Measurements from ENCODE around the gene PIP5K1A. TPM values are rescaled to one million over a fixed set of nuclear protein-coding genes. Genes with fewer than 3 reads are reported as not detected.
"Not testable (repeated sequence)": the region's sequence is repeated elsewhere in the genome, so short reads cannot be mapped to it uniquely, and the experiment has no call there.

The PIP5K1A gene
- total RNA-seq, 1 donor from 2014 or later = 70.5 TPM

DNA sequence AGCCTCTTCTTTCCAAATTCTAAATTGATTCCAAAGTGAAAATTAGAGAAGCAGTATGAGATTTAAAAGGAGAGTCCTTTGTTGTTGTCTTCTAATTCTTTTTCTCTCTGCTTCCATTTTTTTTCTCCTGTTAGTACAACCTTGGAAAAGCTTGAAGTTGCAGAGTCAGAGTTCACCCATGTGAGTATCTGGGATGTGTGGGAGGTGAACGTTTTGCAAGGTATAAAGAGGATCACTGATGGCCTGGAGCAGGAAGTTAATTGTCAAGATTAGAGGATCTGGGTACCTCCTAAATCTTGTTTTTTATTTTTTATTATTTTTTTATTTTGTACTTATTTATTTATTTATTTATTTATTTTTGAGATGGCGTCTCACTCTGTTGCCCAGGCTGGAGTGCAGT is 48.4 kb downstream of the PIP5K1A start:
- FAIRE-seq (no peak), DNase-seq (ENCODE audit: low spot score in 2 of 2) (no peak)

DNA sequence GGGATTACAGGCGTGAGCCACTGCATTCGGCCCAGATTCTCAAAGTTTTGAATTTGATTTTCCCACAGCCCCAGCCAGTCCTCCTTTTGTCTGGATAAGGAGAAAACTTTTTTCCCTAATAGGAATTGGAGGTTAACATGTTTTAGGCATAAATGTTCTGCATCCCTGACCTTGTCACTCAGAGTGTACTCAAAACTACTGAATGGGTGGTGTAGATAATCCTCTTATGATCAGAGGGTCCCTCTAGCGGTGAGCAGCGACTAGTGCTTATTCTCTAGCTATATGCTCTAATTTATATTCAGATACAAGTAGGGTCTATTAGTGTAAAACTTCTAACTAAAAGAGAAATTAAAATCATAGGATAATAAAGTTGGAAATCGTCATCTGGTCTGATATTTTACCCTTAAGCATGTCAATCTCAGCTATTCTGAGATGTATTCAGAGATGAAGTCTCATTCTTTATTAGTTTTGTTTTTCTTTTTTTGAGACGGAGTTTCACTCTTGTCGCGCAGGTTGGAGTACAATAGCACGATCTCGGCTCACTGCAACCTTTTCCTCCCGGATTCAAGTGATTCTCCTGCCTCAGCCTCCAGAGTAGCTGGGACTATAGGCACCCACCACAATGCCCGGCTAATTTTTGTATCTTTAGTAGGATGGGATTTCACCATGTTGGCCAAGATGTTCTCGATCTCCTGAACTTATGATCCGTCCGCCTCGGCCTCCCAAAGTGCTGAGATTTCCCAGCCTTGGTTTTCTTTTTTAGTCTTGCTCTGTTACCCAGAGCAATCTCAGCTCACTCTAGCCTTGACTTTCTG is 53.5 kb downstream of the PIP5K1A start:
- DNase-seq (ENCODE audit: low spot score in 2 of 2) = peak; percentile 51 to 67
- no peak for FAIRE-seq

DNA sequence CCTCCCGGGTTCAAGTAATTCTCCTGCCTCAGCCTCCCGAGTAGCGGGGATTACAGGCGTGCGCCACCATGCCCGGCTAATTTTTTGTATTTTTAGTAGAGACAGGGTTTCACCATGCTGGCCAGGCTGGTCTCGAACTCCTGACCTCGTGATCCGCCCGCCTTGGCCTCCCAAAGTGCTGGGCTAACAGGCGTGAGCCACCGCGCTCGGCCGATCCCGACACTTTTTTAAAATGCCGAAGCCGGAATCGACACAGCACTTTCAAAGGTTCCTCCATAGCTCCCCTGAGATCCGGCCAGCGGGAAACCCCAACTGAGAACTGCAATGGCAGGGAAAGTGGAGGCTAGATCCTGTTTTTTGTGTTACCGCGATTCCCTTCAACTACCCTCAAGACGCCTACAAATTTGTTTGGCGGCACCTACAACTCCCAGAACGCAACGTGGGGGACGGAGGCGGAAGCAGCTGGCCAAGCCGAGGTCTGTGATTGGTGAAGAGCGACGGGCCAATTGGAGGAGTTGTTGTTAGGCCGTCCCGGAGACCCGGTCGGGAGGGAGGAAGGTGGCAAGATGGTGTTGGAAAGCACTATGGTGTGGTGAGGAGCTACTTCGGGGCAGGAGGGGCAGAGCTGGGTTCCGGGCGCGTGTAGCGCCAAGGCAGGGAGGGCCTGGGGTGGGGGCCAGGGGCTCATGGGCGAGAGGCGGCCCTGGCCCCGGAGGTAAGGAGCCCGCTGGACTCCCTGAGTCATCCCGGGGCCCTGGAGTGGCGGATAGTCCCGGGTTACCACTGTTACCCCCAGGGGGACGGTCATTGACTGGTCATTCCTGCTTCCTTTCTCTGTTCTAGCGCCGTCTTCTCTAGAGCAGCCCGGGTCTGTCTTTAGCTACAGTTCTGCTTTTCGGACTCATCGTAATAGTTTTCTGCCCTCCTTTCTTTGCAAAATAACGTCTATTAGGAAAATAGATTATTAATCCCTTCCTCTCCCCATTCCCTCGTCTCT is 56.2 kb downstream of the PIP5K1A start, which contains the start of gene PSMD4:
Gene PSMD4, plus strand, starts transcription at position 518 of the 997 bp plus-strand sequence. Its CDS starts 49 bp downstream, at position 567.
- DNase-seq (ENCODE audit: low spot score in 2 of 2) (peak; percentile 85 to 92), FAIRE-seq (peak; percentile 81)

DNA sequence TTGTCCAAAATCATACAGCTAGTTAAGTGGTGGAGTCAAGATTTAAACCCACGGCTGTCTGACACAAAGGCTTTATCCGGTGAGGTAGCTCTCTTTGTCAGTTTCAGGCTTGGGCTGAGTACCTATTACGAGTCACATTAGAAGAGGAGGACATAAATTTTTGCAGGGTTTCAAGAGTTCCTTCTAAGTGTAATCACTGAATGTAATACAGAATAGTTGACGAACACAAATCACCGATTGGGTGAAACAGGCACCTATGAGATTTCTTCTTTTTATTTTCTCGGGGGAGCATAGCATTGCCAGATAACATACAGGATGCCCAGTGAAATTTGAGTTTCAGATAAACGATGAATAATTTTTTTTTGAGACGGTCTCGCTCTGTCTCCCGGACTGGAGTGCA is 57.0 kb downstream of the PIP5K1A start:
- FAIRE-seq (no peak), DNase-seq (ENCODE audit: low spot score in 2 of 2) (peak in 1 of 2 donors; percentile 12)

DNA sequence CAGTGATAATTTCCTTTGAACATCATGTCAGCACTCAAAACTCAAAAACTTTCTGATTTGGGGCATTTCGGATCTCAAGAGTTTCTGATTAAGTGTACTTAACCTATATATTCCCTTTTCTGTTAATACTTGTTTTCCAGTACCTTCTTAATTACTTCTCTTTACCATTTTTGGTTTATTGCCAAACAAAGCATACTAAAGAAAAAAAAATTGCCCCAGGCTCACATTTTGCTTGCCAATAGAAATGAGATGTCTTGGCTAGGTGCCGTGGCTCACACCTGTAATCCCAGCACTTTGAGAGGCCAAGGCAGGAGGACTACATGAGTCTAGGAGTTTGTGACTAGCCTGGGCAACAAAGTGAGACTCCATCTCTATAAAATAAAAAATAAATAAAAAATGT is 61.0 kb downstream of the PIP5K1A start:
- no peak for DNase-seq (ENCODE audit: low spot score in 2 of 2)
- no peak for FAIRE-seq

DNA sequence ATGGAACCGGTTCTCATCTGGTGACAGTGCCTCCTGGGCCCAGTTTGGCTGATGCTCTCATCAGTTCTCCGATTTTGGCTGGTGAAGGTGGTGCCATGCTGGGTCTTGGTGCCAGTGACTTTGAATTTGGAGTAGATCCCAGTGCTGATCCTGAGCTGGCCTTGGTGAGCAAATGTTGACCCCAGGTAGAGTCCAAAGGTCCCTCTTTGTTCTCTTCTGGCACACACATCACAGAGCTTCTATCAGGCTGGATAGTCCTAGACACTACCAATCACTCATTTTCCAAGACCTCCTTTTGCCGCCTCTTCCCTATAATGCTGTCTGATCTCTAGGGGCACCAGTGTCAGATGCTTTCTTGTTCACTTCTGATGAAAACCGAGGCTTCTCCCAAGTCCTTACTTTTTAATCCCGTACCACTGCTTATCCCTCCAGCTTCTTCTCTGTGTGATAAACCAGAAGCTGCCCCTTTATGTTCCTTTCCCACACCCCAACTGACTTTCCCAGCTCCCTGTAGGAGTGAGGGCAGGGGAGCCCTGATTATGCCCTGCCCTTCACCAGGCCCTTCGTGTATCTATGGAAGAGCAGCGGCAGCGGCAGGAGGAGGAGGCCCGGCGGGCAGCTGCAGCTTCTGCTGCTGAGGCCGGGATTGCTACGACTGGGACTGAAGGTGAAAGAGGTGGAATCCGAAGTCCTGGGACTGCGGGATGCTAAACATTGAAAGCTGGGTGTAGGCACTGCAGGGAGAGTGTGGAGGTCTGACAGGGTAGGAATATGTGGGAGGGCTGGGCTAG is 67.3 kb downstream of the PIP5K1A start:
- no peak for FAIRE-seq

DNA sequence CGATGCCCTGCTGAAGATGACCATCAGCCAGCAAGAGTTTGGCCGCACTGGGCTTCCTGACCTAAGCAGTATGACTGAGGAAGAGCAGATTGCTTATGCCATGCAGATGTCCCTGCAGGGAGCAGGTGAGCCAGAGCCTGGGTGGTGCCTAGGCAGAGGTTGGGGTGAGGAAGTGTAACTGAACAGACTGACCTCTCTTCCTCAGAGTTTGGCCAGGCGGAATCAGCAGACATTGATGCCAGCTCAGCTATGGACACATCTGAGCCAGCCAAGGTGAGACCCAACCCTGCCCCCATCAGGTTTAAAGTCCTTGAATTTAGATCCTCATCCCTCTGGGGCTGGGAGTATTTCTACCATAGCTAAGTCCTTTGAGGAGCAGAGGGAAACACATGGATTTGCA is 68.0 kb downstream of the PIP5K1A start:
- no peak for DNase-seq (ENCODE audit: low spot score in 2 of 2)
- no peak for FAIRE-seq

More for the DNA sequence above, 67.3 kb downstream of the PIP5K1A start:
- DNase-seq (ENCODE audit: low spot score in 2 of 2) = no peak

DNA sequence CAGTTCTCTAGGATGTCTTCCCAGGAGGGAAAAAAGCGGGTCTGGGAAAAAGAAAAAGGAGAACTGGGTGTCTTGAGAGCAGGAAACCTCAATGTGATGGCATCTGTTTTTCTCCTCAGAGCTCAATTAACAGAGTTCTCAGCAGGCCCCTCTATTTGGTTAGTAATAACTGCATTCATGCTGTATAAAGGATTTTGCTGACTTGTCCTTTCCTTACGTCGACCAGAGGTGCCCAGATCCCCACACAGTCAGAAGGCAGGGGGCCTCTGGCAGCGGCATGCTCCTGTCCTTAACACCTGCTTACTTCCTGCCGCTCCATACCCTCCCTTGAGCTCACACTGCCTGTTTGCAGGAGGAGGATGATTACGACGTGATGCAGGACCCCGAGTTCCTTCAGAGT is 68.5 kb downstream of the PIP5K1A start:
- no peak for FAIRE-seq
- DNase-seq (ENCODE audit: low spot score in 2 of 2) = no peak

DNA sequence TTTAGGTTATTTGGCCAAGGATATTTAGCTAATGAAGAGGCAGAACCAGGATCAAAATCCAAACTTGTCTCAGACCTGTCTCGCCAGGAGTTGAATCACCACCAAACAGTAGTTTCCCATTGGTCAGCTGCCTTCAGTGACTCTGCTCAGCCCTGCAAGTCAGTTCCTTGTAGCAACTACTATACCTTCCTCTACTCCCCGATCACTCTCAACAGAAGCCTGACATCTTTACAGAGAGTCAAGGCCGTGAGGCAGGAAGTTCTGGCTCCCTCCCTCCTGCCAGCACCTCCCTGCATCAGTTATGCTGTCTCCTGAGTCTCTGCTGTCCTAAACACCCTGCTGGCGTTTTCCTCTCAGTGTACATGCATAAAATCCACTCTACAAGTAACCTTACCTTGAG is 69.4 kb downstream of the PIP5K1A start:
- FAIRE-seq = no peak

DNA sequence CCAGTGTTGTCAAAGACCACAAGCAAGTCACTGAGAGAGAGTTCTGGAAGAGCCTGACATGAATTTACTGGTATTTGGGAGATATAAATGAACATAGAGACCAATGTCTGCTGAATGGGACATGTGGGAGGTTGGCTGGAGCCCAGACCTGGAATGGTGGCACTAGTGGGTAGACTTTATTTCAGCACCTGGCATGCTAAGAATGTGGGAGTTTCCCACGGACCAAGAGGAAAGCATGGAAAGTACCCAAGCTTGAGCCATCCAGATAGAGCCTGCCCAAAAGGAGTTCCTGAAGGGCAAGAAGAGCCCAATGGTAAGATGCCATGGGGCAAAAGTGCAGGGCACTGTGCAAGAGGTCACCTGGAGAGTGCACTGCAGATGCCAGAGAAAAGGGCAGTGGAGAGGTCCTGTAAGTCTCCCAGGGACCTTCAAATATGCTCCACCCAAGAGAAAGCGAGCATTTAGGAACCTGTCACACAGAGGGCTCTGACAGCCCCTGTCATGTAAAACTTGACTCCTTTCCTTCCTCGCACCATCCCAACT is 75.6 kb downstream of the PIP5K1A start:
- FAIRE-seq (no peak), DNase-seq (ENCODE audit: low spot score in 2 of 2) (no peak)

More for the DNA sequence above, 69.4 kb downstream of the PIP5K1A start:
- no peak for DNase-seq (ENCODE audit: low spot score in 2 of 2)

DNA sequence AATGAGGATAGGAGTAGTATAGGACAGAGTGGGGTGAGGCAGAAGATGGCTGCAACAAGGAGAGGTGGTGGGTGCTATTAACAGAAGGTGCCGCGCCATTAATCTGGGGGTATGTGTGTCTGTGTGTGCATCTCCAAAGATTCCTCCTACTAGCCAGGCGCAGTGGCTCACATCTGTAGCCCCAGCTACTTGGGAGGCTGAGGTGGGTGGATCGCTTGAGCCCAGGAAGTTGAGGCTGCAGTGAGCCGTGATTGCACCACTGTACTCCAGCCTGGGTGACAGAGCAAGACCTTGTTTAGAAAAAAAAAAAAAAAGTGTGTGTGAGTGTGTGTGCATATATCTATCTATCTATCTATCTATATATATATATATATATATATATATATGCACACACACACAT is 77.0 kb downstream of the PIP5K1A start:
- not testable (repeated sequence) for DNase-seq (ENCODE audit: low spot score in 2 of 2); FAIRE-seq

DNA sequence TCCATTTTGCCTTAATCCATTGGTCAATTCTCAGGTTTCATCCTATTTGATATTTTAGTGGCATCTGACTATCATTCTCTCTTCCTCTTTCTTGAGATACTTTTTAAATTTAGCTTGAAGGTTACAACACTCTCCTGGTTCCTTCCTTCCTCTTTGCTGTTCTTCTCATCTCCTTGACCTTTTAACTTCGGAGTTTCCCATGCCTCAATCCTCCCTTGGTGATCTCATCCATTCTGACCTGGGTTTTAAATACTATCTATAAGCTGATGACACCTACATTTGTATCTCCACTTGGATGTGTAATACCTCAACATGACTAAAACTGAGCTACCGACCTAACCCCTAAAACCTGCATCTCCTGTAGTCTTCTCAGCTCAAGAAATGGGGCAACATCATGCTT is 78.9 kb downstream of the PIP5K1A start:
- FAIRE-seq = no peak
- DNase-seq (ENCODE audit: low spot score in 2 of 2) = no peak

DNA sequence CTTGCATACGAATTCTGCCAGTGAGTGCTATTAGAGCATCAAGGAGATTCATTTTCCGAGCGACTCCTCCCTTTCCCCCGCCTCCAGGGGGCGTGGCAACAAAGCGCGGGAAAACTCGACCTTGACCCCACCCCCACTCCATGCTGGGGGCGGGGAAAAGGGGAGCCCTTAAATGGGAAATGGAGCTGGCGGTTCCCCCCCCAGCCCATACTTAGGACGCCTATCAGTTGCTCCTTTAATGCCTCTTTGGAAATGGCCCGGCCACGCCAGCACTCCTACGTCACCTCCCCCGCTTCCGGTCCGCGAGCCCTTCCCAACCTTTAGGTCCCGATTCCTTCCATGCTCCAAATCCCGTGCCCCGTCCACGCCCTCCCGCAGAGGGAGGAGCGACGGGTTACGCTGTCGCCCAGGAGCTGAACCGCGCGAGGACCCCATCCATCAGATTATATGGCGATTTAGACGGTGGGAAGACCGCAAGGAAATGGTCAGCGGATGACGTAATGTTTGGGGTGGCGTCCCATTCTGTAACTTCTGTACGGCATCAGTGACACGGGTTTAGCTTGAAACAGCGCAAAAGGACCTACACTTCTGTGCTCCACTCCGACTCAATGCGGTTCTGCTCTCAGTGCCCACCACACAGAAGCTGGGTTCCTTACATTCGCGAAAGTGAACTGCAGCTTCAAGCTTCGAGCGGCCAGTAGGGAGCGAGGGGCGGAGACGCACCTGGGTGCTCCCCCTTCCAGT is 83.0 kb downstream of the PIP5K1A start:
- DNase-seq (ENCODE audit: low spot score in 2 of 2) (peak; percentile 88 to 93), FAIRE-seq (peak; percentile 6)

DNA sequence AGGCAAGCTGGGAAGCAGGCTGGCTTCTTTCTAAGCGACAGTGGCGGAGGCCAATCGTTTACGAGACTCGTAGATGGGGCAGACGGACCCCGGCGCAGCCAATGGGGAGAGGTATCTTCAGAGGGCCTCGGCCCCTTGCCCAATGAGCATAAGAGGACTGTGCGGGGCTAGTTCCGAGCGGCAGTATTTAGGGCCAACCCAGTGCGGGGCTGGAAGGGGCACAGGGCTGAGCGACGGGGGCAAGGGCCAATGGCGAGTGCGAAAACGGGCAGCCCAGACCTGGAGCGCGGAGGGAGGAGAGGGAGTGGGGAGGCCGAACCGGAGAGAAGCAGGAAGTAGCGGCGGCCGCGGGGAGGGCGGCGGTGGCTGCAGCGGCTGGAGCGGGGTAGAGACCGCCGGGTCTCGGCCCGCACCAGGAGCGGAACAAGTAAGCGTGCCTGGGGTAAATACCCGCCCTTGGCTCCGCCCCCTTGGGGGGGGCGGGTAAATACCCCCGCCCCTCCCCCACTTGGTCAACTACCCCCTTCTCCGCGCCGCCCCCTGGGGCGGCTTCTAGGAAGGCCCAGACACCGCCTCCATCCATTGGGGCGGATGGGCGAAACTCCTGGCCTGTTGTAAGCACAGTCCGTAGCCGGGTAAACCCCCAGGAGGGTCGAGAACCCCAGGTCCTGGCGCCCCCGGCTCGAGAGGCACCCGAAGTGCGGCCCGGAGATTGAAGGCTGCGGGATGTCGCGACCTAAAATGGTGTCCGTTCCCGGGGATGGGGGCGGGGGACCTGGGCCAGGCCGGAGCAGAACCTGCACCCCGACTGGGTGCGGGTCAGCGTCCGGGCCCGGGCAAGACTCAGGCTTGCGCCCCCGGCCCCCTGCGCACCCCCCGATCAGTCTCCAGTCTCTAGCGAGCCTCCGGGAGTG is 83.9 kb downstream of the PIP5K1A start, which contains the start of gene ZNF687:
Gene ZNF687, plus strand, starts transcription at position 331 of the 914 bp plus-strand sequence. CDS start 3,993 bp downstream, outside the sequence.
- FAIRE-seq (peak; percentile 88), DNase-seq (ENCODE audit: low spot score in 2 of 2) (peak; percentile 92 to 95)

DNA sequence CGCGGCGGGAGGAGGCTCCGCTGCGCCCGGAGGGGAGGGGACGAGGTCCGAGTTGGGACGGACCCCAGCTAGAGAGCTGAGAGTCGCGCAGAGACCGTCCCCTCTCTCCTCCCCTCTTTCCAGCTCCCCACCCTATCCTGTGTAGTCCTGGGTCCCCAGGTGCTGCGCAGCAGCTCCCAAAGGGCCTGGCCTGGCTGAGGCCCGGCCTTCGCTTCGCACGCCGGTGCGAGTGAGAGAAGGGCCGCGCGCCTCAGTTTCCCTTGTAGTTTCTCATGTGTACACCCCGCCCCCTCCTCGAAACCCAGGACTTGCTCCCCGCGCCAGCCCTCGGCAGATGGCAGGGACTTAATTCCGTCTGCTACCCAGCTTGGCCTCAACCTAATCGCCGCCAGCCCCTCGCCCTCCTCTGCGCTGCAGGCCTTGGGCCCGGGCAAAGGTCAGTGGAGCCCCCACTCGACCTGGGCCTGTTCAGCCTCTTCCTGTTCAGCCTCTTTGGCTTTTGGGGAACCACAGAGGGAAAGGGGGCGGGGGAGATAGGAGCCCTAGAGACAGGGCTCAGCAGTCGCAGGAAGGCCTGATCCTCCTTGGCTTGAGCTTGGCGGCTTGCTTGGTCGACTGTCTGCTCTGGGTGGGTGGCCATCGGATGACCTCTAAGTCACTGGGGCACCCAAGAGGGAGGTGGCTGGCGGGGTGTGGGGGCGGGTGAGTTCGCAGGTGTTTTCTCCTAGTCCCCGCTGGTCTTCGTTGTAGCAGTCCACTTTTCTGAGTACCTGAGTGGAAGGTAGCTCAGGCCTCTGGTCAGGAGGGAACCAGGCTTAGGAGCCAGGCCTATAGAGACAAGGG is 84.8 kb downstream of the PIP5K1A start:
- peak in 1 of 2 donors; percentile 17 for DNase-seq (ENCODE audit: low spot score in 2 of 2)
- no peak for FAIRE-seq

DNA sequence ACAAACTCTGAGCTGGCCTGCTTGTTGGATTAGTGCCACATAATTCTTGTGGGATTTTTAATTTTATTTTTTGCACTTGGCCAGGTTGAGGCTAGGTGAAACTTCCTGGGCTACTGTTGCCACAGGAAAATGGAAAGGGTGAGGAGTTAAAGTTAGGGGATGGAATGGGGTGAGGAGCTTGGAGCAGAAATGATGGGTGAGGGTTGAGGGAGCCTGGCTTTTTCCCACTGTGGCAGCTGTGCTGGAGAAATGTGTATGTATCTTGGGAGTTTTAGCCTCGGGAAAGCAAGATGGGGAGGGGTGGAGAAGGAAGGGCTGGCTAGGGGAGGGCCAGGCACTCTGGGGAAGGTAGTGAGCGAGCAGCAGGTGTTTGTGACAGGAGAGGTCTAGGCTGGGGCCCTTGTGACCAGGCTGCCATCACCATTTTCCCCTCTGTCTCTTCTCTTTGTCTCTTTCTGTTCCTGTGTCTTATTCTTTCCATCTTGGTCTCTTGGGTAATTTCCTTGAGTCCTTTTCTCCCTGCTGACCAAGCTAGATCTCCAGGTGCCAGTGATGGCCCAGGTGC is 85.7 kb downstream of the PIP5K1A start:
- DNase-seq (ENCODE audit: low spot score in 2 of 2) (no peak), FAIRE-seq (no peak)
